ENCODE measurements around the gene STUB1.

STUB1 gene

DNA sequence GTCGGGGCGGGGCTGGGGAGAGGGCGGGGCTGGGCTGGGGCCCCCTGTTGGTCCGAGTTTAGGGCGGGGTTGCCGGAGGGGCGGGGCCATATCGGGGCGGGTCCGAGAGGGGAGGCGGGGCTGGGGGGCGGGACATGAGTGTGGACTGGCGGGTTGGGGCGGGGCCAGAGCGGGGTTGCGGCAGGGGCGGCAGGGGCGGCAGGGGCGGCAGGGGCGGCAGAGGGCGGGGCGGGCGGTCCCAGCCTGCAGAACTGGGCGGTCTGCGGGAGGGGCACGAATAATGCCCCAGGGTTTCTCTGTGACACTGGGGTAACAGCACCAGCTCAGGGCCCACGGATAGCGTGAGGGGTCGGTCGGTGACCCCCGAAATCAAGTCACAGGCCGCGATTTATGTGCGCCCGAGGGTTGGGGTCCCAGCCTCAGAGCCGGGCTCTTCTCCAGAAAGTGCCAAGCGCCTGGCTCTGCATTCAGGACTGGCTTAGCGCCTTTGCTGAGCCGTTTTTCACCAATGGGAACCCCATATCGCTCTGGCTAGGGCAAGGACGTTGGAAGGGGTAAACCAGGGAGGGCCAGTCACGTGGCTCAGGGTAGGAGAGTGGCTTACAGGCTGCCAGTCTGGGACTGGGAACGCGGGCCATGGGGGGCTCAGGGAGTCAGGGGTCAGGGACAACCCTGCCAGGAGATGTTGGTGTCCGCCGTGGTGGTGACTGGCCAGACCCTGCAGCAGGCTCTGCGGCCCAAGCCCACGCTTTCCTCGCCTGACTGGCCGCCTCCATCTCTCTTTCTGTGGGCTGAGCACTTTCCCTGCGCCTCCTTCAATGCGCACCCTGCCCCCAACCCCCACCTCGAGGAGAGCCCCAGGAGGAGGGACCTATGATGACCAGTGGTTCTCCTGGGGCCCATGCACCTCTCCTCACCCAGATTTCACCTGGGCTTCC is 42.9 kb upstream of the STUB1 start:
- Histone ChIP-seq H3K9ac (ENCODE audit: low read length) (no peak overlapping the region), H3K36me3 (ENCODE audit: control insufficient read depth, insufficient read depth, low read length) (no peaks in the 10 kb centered on the region), H3K27me3 (ENCODE audit: control insufficient read depth, insufficient read depth, low read length) (no peaks in the 10 kb centered on the region), H3K4me1 (ENCODE audit: control insufficient read depth, insufficient read depth, low read length) (peaks cover 22% of the 10 kb centered on the region), H3K4me3 (ENCODE audit: low read length) (no peak overlapping the region), H3K9me3 (ENCODE audit: control insufficient read depth, low read length) (no peaks in the 10 kb centered on the region)

DNA sequence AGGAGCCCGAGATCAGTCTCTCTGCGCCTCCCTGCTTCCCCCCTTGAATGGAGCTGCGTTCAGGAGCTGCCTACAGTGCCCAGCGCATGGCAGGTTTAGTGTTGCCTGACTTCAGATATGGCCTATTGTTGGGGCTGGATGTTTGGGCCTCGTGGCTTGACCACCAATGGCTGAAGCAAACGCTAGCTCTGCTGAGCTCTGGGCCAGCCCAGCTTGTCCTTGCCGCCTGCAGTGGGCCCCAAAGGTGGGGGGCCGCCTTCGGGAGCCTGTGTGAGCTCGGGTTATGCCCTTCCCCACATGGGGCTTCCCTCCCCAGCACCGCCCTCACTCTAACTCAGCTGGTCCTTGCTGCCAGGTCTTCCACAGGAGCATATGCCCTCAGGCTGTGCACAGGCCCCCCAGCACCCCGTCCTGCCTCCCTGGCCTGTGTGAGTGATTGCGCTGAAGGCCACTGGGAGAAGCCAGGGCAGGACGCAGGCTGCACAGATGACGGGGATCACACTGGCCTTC is 42.1 kb upstream of the STUB1 start:
- Histone ChIP-seq H3K36me3 (ENCODE audit: control insufficient read depth, insufficient read depth, low read length) (no peaks in the 10 kb centered on the region), H3K4me1 (ENCODE audit: control insufficient read depth, insufficient read depth, low read length) (peaks cover 30% of the 10 kb centered on the region), H3K9ac (ENCODE audit: low read length) (no peak overlapping the region), H3K4me3 (ENCODE audit: low read length) (no peak overlapping the region), H3K27me3 (ENCODE audit: control insufficient read depth, insufficient read depth, low read length) (no peaks in the 10 kb centered on the region), H3K9me3 (ENCODE audit: control insufficient read depth, low read length) (no peaks in the 10 kb centered on the region)

DNA sequence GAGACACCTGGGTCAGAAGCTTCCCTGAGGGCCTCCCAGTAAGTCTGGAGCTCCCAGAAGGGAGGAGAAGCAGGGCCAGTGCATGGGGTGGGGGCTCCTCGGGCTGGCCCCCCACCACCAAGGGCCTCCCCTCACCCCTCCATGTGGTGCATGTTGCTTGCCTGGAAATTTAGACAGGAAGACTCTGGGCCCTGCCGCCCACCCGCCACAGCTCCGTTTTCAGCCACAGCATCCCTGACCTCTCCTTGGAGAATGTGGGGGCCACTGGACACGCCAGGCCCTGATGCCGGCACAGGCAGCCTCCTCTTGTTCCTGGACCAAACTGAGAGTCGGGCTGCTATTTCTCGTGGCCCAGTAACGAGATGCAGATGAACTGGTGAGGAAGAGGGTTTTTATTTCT is 41.4 kb upstream of the STUB1 start:
- H3K4me1 ChIP-seq (ENCODE audit: control insufficient read depth, insufficient read depth, low read length): peaks cover 37% of the 10 kb centered on the region
- no peaks in the 10 kb centered on the region for H3K27me3 ChIP-seq (ENCODE audit: control insufficient read depth, insufficient read depth, low read length)

DNA sequence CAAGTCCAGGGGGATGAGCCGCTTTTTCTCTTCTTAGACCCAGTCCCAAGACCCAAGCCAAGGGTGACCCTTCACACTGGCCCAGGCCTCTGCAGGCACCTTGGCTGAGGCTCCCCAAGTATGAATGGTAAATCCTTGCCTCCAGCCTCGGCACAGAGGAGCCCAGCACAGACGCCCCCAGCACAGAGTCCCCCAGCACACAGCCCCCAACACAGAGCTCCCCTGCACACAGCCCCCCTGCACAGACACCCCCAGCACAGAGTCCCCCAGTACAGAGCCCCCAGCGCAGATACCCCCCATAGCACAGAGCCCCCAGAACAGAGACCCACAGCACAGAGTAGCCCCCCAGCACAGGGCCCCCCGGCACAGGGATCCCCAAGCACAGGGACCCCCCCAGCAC is 39.6 kb upstream of the STUB1 start:
- Histone ChIP-seq H3K9ac (ENCODE audit: low read length) (peak overlapping the region; percentile 91), H3K4me3 (ENCODE audit: low read length) (no peak overlapping the region), H3K4me1 (ENCODE audit: control insufficient read depth, insufficient read depth, low read length) (peaks cover 48% of the 10 kb centered on the region)

More for the DNA sequence above, 41.4 kb upstream of the STUB1 start:
- no peaks in the 10 kb centered on the region for H3K36me3 ChIP-seq (ENCODE audit: control insufficient read depth, insufficient read depth, low read length)
- no peaks in the 10 kb centered on the region for H3K9me3 ChIP-seq (ENCODE audit: control insufficient read depth, low read length)
- H3K4me3 ChIP-seq (ENCODE audit: low read length): no peak overlapping the region
- no peak overlapping the region for H3K9ac ChIP-seq (ENCODE audit: low read length)

DNA sequence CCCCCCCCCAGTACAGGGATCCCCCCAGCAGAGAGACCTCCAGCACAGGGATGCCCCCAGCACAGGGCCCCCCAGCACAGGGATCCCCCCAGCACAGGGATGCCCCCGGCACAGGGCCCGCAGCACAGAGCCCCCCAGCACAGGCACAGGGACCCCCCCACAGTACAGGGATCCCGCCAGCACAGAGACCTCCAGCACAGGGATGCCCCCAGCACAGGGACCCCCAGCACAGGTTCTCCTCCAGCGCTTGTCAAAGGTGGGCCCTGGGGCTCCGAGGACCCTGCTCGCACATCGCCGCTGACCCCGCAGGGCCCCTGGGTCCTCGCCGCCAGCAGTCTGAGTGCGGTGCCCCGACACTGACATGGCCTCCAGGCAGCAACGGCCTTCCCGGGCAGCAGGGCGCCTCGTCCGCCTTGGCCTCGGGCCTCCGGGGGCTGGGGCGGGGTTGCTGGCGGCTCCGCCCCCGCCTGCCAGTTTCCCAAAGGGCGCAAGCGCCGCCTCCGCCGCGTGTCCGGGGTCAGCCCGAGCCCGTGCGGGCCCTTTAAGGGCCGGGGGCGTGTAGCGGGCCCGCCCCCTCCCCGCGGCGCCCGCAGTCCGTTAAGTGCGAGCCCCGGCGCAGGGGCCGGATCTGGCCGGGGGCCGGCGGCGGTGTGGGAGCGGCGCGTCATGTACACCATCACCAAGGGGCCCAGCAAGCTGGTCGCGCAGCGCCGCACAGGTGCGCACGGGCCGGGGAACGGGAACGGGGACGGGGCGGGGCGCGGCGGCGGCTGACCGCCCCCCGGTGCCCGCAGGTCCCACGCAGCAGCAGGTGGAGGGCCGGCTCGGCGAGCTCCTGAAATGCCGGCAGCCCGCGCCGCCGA is 38.7 kb upstream of the STUB1 start, which contains the start of gene MCRIP2:
MCRIP2 (plus strand) TSS at position 503 of the 863 bp plus-strand sequence; CDS start at position 667, 164 bp downstream.
- no peaks in the 10 kb centered on the region for H3K9me3 ChIP-seq (ENCODE audit: control insufficient read depth, low read length)
- no peaks in the 10 kb centered on the region for H3K27me3 ChIP-seq (ENCODE audit: control insufficient read depth, insufficient read depth, low read length)
- H3K36me3 ChIP-seq (ENCODE audit: control insufficient read depth, insufficient read depth, low read length): no peaks in the 10 kb centered on the region
- H3K9ac ChIP-seq (ENCODE audit: low read length): peak within 1 kb of the TSS; percentile 91
- H3K4me3 ChIP-seq (ENCODE audit: low read length): peak within 1 kb of the TSS; percentile 60
- peaks cover 56% of the 10 kb centered on the region for H3K4me1 ChIP-seq (ENCODE audit: control insufficient read depth, insufficient read depth, low read length)

More for the DNA sequence above, 39.6 kb upstream of the STUB1 start:
- Histone ChIP-seq H3K27me3 (ENCODE audit: control insufficient read depth, insufficient read depth, low read length) (no peaks in the 10 kb centered on the region), H3K9me3 (ENCODE audit: control insufficient read depth, low read length) (no peaks in the 10 kb centered on the region), H3K36me3 (ENCODE audit: control insufficient read depth, insufficient read depth, low read length) (no peaks in the 10 kb centered on the region)

DNA sequence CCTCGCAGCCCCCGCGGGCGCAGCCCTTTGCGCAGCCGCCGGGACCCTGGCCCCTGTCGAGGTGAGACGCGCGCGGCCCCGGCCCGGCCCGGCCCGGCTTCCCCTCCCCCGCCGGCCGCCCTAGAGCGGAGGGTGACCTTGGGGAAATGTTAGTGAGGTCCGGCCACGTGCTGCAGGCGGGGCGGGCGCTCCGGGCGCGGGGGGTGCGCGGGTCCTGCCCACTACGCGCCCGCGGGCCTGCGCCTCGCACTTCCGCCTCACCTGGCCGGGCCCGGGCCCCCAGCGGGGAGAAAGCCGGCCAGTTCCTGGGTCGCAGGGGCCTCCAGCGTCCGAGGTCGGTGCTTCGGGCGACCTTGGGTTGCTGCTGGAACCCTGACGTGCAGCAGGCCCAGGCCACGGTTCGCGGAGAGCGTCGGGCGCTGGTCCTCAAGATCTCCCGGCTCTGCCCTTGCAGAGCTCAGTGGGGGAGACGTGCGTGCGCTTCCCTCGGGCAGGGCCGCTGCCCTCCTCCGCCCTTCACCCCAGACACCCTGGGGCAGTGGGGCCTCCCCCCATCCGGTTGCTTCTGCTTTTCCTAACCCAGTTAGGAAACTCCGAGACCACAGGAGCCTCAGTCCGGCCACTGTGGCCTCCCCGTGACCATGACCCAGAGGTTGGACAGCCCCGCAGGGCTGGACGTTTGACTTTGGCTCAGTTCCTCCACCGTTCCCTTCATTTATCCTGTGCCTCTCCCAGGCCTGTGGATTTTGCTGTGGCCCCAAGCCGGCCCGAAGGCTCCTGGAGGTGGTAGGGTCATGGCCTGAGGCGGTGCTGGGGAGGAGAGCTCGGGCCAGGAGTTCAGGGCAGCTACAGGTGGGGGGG is 37.8 kb upstream of the STUB1 start:
- Histone ChIP-seq H3K4me1 (ENCODE audit: control insufficient read depth, insufficient read depth, low read length) (peaks cover 62% of the 10 kb centered on the region), H3K9me3 (ENCODE audit: control insufficient read depth, low read length) (no peaks in the 10 kb centered on the region), H3K9ac (ENCODE audit: low read length) (peak overlapping the region; percentile 91), H3K27me3 (ENCODE audit: control insufficient read depth, insufficient read depth, low read length) (no peaks in the 10 kb centered on the region), H3K4me3 (ENCODE audit: low read length) (peak overlapping the region; percentile 60), H3K36me3 (ENCODE audit: control insufficient read depth, insufficient read depth, low read length) (no peaks in the 10 kb centered on the region)

DNA sequence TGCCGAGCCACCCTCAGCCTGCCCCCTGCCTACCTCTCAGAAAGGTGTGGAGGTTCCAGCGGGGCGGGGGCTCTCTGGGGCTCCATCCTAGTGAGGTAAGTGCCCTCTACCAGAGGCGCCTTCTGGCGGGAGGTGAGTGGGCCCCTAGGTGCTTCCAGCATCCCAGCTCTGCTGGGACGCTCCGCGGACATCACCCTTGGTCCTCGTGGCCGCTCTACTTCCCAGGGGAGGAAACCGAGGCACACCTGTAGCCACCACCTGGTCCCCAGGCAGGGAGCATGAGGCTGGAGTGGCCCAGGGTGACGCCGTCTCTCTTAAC is 37.2 kb upstream of the STUB1 start:
- H3K36me3 ChIP-seq (ENCODE audit: control insufficient read depth, insufficient read depth, low read length): no peaks in the 10 kb centered on the region
- H3K27me3 ChIP-seq (ENCODE audit: control insufficient read depth, insufficient read depth, low read length): no peaks in the 10 kb centered on the region
- H3K9me3 ChIP-seq (ENCODE audit: control insufficient read depth, low read length): no peaks in the 10 kb centered on the region
- H3K4me3 ChIP-seq (ENCODE audit: low read length): peak overlapping the region; percentile 60
- peak overlapping the region; percentile 91 for H3K9ac ChIP-seq (ENCODE audit: low read length)
- H3K4me1 ChIP-seq (ENCODE audit: control insufficient read depth, insufficient read depth, low read length): peaks cover 62% of the 10 kb centered on the region

DNA sequence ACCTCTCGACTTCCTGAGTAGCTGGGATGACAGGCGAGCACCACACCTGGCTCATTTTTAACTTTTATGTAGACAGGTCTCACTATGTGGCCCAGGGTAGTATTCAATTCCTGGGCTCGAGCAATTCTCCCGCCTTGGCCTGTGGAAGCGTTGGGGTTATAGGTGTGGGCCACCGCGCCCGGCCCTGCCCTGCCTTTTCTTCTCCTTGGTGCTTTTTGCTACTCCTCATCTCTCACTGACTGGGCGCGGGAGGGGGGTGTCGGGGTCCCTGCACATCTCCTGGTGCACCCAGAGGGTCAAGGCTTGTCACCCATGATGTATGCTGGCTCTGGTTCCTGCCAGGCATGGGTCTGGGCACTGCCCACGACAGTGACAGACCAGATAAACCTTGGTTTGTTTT is 35.7 kb upstream of the STUB1 start:
- no peak overlapping the region for H3K9ac ChIP-seq (ENCODE audit: low read length)

DNA sequence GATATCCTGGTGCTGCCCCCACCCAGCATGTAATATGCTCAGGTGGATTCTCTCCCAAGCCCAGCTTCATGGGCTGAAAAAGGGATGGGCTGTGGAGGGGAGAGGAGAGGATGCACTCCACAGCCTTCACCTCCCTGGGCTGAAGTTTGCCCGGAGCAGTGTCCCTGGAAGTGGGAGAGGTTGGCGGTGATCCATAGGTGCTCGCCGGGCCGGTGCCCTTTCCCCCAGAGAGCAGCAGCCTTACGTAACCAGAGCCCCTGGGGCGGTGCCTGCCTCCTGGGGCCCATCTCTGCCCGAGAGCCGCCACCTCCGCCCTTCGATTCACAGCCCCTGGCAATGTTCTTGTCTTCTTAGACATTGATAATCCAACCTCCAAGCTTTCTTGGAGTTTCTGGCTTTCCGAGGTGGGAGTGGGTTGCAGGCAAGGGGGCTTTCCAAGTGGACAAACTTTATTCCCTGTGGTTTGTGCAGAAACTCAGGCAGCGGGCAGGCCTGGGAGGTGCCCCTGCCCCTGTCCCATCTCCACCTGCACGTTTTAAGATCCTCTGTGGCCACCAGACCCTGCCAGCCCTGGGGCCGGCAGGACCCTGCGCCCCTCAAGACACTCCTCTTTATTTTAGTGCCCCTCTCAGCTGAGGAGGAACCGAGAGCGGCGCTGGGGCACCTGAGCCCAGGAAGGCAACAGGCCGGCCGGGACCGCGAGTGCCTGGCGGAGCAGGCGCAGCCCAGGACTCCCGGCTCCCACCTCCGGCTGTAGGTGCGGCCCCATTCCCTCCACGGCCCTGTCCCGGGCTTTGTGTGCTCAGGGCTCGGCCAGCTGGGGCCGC is 34.1 kb upstream of the STUB1 start:
- Histone ChIP-seq H3K4me3 (ENCODE audit: low read length) (no peak overlapping the region), H3K9me3 (ENCODE audit: control insufficient read depth, low read length) (no peaks in the 10 kb centered on the region), H3K36me3 (ENCODE audit: control insufficient read depth, insufficient read depth, low read length) (no peaks in the 10 kb centered on the region), H3K4me1 (ENCODE audit: control insufficient read depth, insufficient read depth, low read length) (peaks cover 75% of the 10 kb centered on the region), H3K9ac (ENCODE audit: low read length) (peak overlapping the region; percentile 28), H3K27me3 (ENCODE audit: control insufficient read depth, insufficient read depth, low read length) (no peaks in the 10 kb centered on the region)

More for the DNA sequence above, 35.7 kb upstream of the STUB1 start:
- H3K9me3 ChIP-seq (ENCODE audit: control insufficient read depth, low read length): no peaks in the 10 kb centered on the region
- no peaks in the 10 kb centered on the region for H3K27me3 ChIP-seq (ENCODE audit: control insufficient read depth, insufficient read depth, low read length)
- H3K36me3 ChIP-seq (ENCODE audit: control insufficient read depth, insufficient read depth, low read length): no peaks in the 10 kb centered on the region
- peaks cover 71% of the 10 kb centered on the region for H3K4me1 ChIP-seq (ENCODE audit: control insufficient read depth, insufficient read depth, low read length)
- no peak overlapping the region for H3K4me3 ChIP-seq (ENCODE audit: low read length)

DNA sequence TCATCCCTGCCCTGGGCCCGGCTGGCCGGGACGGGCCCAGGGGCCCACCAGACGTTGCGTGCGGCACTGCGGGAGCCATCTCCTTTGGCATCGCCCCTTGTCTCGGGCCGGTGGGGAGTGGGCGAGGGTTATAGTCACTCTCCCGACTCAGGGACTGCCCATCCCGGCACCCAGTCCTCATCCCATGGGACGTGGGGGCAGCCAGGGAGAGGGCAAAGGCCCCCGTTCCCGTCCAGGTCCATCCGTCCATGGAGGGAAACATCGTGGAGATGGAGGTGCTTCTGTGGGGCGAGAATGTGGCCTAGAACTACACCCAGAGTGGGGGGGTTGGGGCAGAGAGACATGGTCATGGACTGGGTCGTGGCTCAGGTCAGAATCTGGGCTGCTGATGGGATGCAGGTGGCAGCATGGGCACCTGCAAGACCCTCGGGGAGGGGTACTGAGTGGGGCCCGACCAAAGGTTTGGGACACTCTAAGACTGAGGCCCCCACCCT is 33.5 kb upstream of the STUB1 start:
- Histone ChIP-seq H3K27me3 (ENCODE audit: control insufficient read depth, insufficient read depth, low read length) (no peaks in the 10 kb centered on the region), H3K9ac (ENCODE audit: low read length) (no peak overlapping the region), H3K4me1 (ENCODE audit: control insufficient read depth, insufficient read depth, low read length) (peaks cover 70% of the 10 kb centered on the region), H3K36me3 (ENCODE audit: control insufficient read depth, insufficient read depth, low read length) (no peaks in the 10 kb centered on the region), H3K4me3 (ENCODE audit: low read length) (no peak overlapping the region), H3K9me3 (ENCODE audit: control insufficient read depth, low read length) (no peaks in the 10 kb centered on the region)

Data from mucosa of stomach (tissue), 1 donor.